ENCODE measurements around the gene KIF26A. TPM values are rescaled to one million over a fixed set of nuclear protein-coding genes. Genes with fewer than 3 reads are reported as not detected.

The KIF26A gene
- total RNA-seq, 1 donor from 2014 or later: 32.6 TPM

DNA sequence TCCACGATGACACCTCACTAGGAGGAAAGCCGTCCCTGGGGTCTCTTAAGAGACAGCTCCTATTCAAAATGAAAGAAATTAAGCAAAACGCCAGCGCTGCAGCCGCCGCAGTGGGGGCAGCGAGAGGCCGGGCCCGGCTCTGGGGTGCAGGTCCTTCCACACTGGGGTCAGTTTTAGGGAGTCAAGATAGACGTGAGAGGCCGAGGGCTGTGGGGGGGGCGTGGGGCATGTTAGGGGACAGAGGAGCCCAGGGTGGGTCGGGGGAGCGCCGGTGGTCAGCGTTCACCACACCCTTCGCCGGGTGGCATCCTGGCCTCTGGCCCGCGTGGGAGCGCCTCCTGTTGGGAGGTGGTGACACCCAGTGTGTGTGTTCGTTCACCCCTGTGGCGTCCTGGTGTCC lies 25.7 kb downstream of the KIF26A start:
- DNase-seq (ENCODE audit: low spot score in 2 of 2): no peak
- intact Hi-C loops (cut with DNase I): no loop called here
- no peak overlapping the region for H3K4me3 ChIP-seq
- TF ChIP-seq, protein P1, sequence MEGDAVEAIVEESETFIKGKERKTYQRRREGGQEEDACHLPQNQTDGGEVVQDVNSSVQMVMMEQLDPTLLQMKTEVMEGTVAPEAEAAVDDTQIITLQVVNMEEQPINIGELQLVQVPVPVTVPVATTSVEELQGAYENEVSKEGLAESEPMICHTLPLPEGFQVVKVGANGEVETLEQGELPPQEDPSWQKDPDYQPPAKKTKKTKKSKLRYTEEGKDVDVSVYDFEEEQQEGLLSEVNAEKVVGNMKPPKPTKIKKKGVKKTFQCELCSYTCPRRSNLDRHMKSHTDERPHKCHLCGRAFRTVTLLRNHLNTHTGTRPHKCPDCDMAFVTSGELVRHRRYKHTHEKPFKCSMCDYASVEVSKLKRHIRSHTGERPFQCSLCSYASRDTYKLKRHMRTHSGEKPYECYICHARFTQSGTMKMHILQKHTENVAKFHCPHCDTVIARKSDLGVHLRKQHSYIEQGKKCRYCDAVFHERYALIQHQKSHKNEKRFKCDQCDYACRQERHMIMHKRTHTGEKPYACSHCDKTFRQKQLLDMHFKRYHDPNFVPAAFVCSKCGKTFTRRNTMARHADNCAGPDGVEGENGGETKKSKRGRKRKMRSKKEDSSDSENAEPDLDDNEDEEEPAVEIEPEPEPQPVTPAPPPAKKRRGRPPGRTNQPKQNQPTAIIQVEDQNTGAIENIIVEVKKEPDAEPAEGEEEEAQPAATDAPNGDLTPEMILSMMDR (IDR thresholded peaks at IDR 0.05): no peak
- no peak overlapping the region for H3K27ac ChIP-seq
- no peaks in the 10 kb centered on the region for H3K27me3 ChIP-seq
- H3K36me3 ChIP-seq: no peaks in the 10 kb centered on the region
- no peaks in the 10 kb centered on the region for H3K9me3 ChIP-seq
- no peaks in the 10 kb centered on the region for H3K4me1 ChIP-seq

DNA sequence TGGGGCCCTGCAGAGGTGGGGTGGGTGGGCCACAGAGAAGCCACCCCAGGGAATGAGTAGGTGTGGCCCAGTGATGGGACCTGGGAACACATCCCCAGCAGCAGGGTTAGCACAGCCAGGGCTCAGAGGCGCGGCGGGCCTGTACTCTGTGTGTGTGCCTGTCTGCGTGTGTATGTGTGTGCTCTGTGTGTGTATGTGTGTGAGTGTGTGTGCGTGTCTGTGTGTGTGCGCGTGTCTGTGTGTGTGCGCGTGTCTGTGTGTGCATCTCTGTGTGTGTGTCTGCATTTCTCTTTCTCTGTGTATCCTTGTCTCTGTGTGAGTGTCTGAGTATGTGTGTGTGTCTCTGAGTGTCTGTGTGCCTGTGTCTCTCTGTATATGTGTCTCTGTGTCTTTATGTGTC lies 26.1 kb downstream of the KIF26A start:
- intact Hi-C loops (cut with DNase I): no loop called here
- Histone ChIP-seq H3K27ac (no peak overlapping the region), H3K36me3 (no peaks in the 10 kb centered on the region), H3K27me3 (no peaks in the 10 kb centered on the region), H3K4me3 (no peak overlapping the region), H3K9me3 (no peaks in the 10 kb centered on the region), H3K4me1 (no peaks in the 10 kb centered on the region)
- TF ChIP-seq, protein P1 (IDR thresholded peaks at IDR 0.05): no peak
- DNase-seq (ENCODE audit: low spot score in 2 of 2): no peak

DNA sequence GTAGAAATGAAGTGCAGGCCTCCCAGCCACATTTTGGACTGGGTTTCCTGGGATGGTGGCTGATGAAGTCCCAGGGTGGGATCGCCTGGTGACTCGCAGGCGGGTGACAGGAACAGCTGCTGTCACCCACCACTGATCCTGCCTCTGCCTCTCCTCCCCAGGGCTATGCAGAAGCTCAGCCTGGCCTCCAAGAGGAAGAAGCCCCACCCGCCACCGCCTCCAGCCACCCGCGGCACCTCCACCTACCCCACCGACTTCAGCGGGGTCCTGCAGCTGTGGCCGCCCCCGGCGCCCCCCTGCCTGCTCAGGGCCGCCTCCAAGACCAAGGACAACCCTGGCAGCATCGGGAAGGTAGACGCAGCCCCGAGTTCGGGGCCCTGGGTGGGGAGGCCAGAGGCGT lies 28.3 kb downstream of the KIF26A start:
- H3K27ac ChIP-seq: no peak overlapping the region
- H3K27me3 ChIP-seq: no peaks in the 10 kb centered on the region
- H3K9me3 ChIP-seq: no peaks in the 10 kb centered on the region
- intact Hi-C loops (cut with DNase I): no loop called here
- no peaks in the 10 kb centered on the region for H3K4me1 ChIP-seq
- no peak for DNase-seq (ENCODE audit: low spot score in 2 of 2)
- H3K36me3 ChIP-seq: no peaks in the 10 kb centered on the region
- no peak overlapping the region for H3K4me3 ChIP-seq
- TF ChIP-seq, protein P1 (IDR thresholded peaks at IDR 0.05): no peak

DNA sequence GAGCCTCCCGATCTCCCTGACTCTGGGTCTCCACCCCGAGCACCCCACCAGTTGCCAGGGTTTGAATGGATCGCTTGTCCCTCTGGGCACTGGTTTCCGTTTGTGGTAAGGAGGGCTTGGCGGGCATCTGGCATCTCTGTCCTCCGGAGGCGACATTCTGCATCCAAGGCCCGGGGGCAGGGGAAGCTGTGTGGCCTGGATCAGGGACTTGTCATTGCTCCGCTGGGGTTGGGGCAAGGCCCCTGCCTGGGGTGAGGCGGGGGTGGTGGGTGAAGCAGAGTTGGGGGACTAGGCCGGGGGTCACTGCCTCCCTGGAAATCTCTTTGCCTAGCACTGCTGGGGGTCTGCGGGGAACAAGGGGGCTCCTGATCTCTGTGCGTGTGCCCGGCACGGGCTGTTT lies 30.2 kb downstream of the KIF26A start:
- no peaks in the 10 kb centered on the region for H3K9me3 ChIP-seq
- no peaks in the 10 kb centered on the region for H3K36me3 ChIP-seq
- no peak overlapping the region for H3K4me3 ChIP-seq
- no peaks in the 10 kb centered on the region for H3K4me1 ChIP-seq
- no peaks in the 10 kb centered on the region for H3K27me3 ChIP-seq
- intact Hi-C loops (cut with DNase I): no loop called here
- TF ChIP-seq, protein P1 (IDR thresholded peaks at IDR 0.05): no peak
- no peak for DNase-seq (ENCODE audit: low spot score in 2 of 2)
- H3K27ac ChIP-seq: no peak overlapping the region

DNA sequence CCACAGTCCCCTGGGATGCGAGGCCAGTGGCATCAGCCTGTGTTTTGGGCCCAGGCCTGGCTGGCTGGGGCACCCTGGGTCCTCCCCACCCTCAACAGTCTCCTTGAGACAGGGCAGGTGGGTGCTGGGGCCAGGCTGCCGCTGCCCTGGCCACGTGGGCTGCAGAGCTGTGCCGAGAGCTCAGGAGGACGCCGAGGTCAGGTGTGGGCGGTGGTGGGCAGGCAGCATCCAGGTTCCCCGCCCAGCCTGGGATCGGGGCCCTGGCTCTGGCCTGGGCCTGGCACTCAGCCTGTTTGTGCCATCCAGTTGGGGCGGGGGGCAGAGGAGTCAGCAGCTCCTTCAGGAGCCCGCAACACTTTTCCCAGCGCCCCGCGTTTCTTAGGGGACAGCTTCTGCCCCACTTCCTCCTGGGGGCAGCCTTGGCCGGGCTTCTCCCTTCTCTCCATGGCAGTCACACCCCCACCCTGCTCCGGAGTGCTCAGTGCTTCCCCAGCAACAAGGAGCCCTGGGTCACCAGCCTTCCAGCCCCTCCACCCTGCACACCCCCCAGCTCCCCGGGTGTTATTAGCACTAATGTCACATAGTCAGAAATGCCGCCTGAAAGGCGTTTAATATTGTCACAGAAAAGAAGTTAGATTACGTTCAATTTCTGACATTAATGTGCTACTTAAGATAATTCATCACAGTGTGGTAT lies 30.8 kb downstream of the KIF26A start:
- H3K4me3 ChIP-seq: no peak overlapping the region
- H3K4me1 ChIP-seq: no peaks in the 10 kb centered on the region
- no peaks in the 10 kb centered on the region for H3K27me3 ChIP-seq
- no peak overlapping the region for H3K27ac ChIP-seq
- intact Hi-C loops (cut with DNase I): no loop called here
- H3K9me3 ChIP-seq: no peaks in the 10 kb centered on the region
- no peak for DNase-seq (ENCODE audit: low spot score in 2 of 2)
- no peaks in the 10 kb centered on the region for H3K36me3 ChIP-seq
- TF ChIP-seq, protein P1 (IDR thresholded peaks at IDR 0.05): no peak
